Mammary epithelial cell (primary cell): Measurements from ENCODE around the gene AUTS2.

Experiments used
- EZH2 ChIP-seq: IDR thresholded peaks from 2 replicates; pipeline ENCODE4 v1.6.1; 2012; ENCODE audit warnings: low read length, inconsistent platforms, borderline replicate concordance
- TF ChIP-seq, protein P1 (sequence below), 2 donors: IDR thresholded peaks in 1 of 2; conservative IDR thresholded peaks in 1 of 2; 2 replicates each; pipeline ENCODE4 v1.5.1; 2011 to 2012; ENCODE audit warnings: inconsistent platforms in 2 of 2, low read length in 2 of 2, mild to moderate bottlenecking in 2 of 2, control low read depth in 1 of 2, low read depth in 1 of 2; ENCODE audit not compliant: insufficient read depth in 1 of 2; ENCODE audit errors: extremely low read depth in 1 of 2

DNA sequence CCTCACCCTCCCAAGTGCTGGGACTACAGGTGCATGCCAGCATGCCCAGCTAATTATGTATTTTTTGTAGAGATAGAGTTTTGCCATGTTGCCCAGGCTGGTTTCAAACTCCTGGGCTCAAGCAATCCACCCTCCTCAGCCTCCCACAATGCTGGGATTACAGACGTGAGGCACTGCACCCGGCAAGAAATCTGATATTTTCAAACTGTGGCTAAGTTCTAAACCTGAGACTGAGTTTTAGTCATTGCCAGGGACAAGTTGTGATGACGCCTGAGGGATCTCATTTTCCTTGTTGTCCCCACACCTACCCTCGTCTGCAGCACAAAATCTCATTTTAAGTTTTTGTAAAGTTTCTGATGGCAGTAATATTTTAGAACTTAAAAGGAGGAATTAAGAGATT, 9.8 kb downstream of the AUTS2 start:
- TF ChIP-seq, protein P1, sequence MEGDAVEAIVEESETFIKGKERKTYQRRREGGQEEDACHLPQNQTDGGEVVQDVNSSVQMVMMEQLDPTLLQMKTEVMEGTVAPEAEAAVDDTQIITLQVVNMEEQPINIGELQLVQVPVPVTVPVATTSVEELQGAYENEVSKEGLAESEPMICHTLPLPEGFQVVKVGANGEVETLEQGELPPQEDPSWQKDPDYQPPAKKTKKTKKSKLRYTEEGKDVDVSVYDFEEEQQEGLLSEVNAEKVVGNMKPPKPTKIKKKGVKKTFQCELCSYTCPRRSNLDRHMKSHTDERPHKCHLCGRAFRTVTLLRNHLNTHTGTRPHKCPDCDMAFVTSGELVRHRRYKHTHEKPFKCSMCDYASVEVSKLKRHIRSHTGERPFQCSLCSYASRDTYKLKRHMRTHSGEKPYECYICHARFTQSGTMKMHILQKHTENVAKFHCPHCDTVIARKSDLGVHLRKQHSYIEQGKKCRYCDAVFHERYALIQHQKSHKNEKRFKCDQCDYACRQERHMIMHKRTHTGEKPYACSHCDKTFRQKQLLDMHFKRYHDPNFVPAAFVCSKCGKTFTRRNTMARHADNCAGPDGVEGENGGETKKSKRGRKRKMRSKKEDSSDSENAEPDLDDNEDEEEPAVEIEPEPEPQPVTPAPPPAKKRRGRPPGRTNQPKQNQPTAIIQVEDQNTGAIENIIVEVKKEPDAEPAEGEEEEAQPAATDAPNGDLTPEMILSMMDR (conservative IDR thresholded peaks at IDR 0.05 in 1 of 2, IDR thresholded peaks at IDR 0.05 in 1 of 2; ENCODE audit: extremely low read depth in 1 of 2, insufficient read depth in 1 of 2, low read depth in 1 of 2, low read length in 2 of 2), result no peak
- no peak for TF ChIP-seq EZH2
